Measurements from ENCODE around the gene NDEL1.
A peak's percentile ranks its signal among the peaks of the same experiment; 100 is the strongest.

Gene NDEL1

GRCh38 chr17:8451933-8452614 lies 16.4 kb downstream of the NDEL1 start:
- DNase-seq (ENCODE audit: low read depth, low spot score) = no peak
- no peak overlapping the region for H3K27ac ChIP-seq

- H3K27ac ChIP-seq = no peak overlapping the region
- DNase-seq (ENCODE audit: low read depth, low spot score) = no peak
Observed at GRCh38 chr17:8453326-8453725, 17.6 kb downstream of the NDEL1 start.

GRCh38 chr17:8455665-8456209 lies 20.1 kb downstream of the NDEL1 start:
- no peak for DNase-seq (ENCODE audit: low read depth, low spot score)
- no peak overlapping the region for H3K27ac ChIP-seq

- no peak for DNase-seq (ENCODE audit: low read depth, low spot score)
- H3K27ac ChIP-seq = no peak overlapping the region
Observed at GRCh38 chr17:8458128-8458527, 22.4 kb downstream of the NDEL1 start.

- no peak overlapping the region for H3K27ac ChIP-seq
Observed at GRCh38 chr17:8459107-8459506, 23.4 kb downstream of the NDEL1 start.

GRCh38 chr17:8459831-8460230 lies 24.1 kb downstream of the NDEL1 start:
- DNase-seq (ENCODE audit: low read depth, low spot score) = no peak
- no peak overlapping the region for H3K27ac ChIP-seq

More at GRCh38 chr17:8459107-8459506, 23.4 kb downstream of the NDEL1 start:
- DNase-seq (ENCODE audit: low read depth, low spot score) = no peak

- H3K27ac ChIP-seq = no peak overlapping the region
- DNase-seq (ENCODE audit: low read depth, low spot score) = no peak
Observed at GRCh38 chr17:8462564-8462963, 26.9 kb downstream of the NDEL1 start.

GRCh38 chr17:8463099-8463498 lies 27.4 kb downstream of the NDEL1 start:
- no peak for DNase-seq (ENCODE audit: low read depth, low spot score)
- H3K27ac ChIP-seq = no peak overlapping the region

GRCh38 chr17:8464941-8465340 lies 29.3 kb downstream of the NDEL1 start:
- H3K27ac ChIP-seq = peak overlapping the region; percentile 30
- DNase-seq (ENCODE audit: low read depth, low spot score) = no peak

- DNase-seq (ENCODE audit: low read depth, low spot score) = peak; percentile 33
- H3K27ac ChIP-seq = peak overlapping the region; percentile 30
Observed at GRCh38 chr17:8465356-8465755, 29.7 kb downstream of the NDEL1 start.

- no peak for DNase-seq (ENCODE audit: low read depth, low spot score)
- peak overlapping the region; percentile 30 for H3K27ac ChIP-seq
Observed at GRCh38 chr17:8465759-8466158, 30.1 kb downstream of the NDEL1 start.

GRCh38 chr17:8466456-8466855 lies 30.8 kb downstream of the NDEL1 start:
- DNase-seq (ENCODE audit: low read depth, low spot score) = no peak
- no peak overlapping the region for H3K27ac ChIP-seq

GRCh38 chr17:8466873-8467272 lies 31.2 kb downstream of the NDEL1 start:
- no peak overlapping the region for H3K27ac ChIP-seq
- DNase-seq (ENCODE audit: low read depth, low spot score) = no peak

- no peak overlapping the region for H3K27ac ChIP-seq
- no peak for DNase-seq (ENCODE audit: low read depth, low spot score)
Observed at GRCh38 chr17:8467527-8467926, 31.8 kb downstream of the NDEL1 start.

GRCh38 chr17:8468127-8468526 lies 32.4 kb downstream of the NDEL1 start:
- DNase-seq (ENCODE audit: low read depth, low spot score) = no peak

GRCh38 chr17:8468980-8469379 lies 33.3 kb downstream of the NDEL1 start:
- no peak overlapping the region for H3K27ac ChIP-seq
- no peak for DNase-seq (ENCODE audit: low read depth, low spot score)

More at GRCh38 chr17:8468127-8468526, 32.4 kb downstream of the NDEL1 start:
- no peak overlapping the region for H3K27ac ChIP-seq

GRCh38 chr17:8469964-8470363 lies 34.3 kb downstream of the NDEL1 start:
- H3K27ac ChIP-seq = no peak overlapping the region

GRCh38 chr17:8470447-8471047 lies 34.9 kb downstream of the NDEL1 start:
- no peak overlapping the region for H3K27ac ChIP-seq
- DNase-seq (ENCODE audit: low read depth, low spot score) = peak; percentile 5

More at GRCh38 chr17:8469964-8470363, 34.3 kb downstream of the NDEL1 start:
- DNase-seq (ENCODE audit: low read depth, low spot score) = no peak

- H3K27ac ChIP-seq = no peak overlapping the region
- no peak for DNase-seq (ENCODE audit: low read depth, low spot score)
Observed at GRCh38 chr17:8472663-8473062, 37.0 kb downstream of the NDEL1 start.

- no peak overlapping the region for H3K27ac ChIP-seq
Observed at GRCh38 chr17:8473451-8474192, 37.9 kb downstream of the NDEL1 start.

GRCh38 chr17:8474826-8475225 lies 39.1 kb downstream of the NDEL1 start:
- no peak for DNase-seq (ENCODE audit: low read depth, low spot score)
- no peak overlapping the region for H3K27ac ChIP-seq

More at GRCh38 chr17:8473451-8474192, 37.9 kb downstream of the NDEL1 start:
- DNase-seq (ENCODE audit: low read depth, low spot score) = no peak
